CD4-positive, alpha-beta T cell treated with Interleukin-17A for 1 hour (primary cell): Measurements from ENCODE around the gene BEND5.

Experiments
- DNase-seq: peaks from one replicate; pipeline ENCODE4 v3.0.0-alpha.2; 2020

Gene BEND5

DNA sequence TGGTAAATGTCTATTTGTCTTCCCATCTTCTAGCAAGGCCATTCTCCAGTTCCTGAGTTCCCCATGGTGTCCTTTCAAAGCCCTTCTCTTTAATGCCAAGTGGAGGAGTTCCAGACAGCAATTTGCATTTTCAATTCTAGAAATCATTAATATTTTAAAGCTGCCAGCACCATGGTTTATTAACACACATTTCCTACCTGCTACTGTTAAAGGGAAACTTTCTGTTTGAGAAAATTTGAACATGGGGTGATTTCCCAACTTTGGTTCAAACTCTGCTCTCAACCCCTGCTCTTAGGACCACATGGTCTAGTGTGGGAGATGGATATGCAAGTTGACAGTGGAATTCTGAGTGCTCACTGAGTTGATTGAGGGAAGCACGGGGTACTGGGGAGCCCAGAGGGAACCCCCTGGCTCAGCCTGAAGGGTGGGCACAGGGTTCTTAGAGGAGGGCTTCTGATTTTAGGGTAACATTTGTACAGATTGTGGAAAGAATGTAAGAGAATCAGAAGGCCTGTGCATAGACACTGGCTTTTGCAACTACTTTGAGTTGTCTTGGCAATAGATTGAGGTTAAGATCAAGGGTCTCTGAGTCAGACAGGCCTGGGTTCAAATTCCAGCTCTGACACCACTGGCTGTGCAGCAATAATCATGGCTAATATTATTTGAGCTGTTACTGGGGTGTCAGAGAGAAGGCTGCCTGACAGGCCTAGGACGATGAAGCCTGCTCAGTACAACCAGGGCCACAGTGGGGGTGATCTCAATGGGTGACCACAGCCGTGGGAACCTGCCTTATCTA is 97.8 kb downstream of the BEND5 start:
- DNase-seq, result no peak
